Vagina (tissue), 2 donors: Measurements from ENCODE around the gene RAB3GAP2.

ENCODE experiments used
- POLR2A ChIP-seq, 2 donors: fragments of 450-650 bp; IDR thresholded peaks; one replicate each; pipeline ENCODE4 v1.6.1; 2017; ENCODE audit warnings: antibody characterized with exemption in 2 of 2, mild to moderate bottlenecking in 2 of 2, moderate library complexity in 2 of 2
- TF ChIP-seq, protein P1 (sequence below), 3 experiments: fragments of 450-650 bp in 2 of 3; fragments of 200-600 bp in 1 of 3; sonication (generic) in 1 of 3; IDR thresholded peaks; one replicate each; pipeline ENCODE4 v1.5.1; 2017 to 2019; ENCODE audit warnings: antibody characterized with exemption in 3 of 3, mild to moderate bottlenecking in 2 of 3, moderate library complexity in 2 of 3

DNA sequence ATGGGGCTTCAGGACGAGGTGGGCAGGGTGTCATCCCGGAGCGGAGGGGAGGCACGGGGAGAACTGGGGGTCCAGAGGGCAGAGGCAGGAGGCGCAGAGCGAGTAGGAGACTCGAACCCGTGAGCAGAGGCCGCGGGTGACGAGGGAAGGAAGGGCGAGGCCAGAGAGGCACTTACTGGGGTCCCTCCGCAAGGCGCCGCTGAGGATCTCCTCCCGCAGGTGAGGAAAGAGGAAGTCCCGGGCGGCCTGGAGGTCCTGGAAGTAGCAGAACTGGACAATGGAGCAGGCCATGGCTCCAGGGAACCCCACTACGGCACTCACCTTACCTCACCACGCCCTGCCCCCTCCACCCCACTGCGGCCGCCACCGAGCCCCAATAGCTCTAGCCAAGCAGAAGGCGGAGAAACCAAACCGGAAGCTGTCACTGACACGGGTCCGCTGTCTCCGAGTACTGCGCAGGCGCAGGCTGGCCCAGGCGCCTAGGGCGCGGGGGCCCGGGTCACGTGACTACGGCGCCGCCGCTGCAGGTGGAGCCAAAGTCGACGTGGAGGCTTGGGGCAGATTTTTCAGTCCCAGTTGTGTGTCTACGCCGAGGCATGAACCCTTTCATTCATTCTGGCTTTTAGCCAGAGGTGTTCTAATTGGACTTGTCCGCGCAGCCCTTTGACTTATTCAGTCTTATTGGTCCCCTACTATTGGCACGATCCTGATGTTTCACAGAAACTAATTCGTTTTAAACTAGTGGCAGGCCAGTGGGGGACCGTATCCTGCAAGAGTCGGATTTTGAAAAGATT lies at the start of gene RAB3GAP2:
- TF ChIP-seq, protein P1, sequence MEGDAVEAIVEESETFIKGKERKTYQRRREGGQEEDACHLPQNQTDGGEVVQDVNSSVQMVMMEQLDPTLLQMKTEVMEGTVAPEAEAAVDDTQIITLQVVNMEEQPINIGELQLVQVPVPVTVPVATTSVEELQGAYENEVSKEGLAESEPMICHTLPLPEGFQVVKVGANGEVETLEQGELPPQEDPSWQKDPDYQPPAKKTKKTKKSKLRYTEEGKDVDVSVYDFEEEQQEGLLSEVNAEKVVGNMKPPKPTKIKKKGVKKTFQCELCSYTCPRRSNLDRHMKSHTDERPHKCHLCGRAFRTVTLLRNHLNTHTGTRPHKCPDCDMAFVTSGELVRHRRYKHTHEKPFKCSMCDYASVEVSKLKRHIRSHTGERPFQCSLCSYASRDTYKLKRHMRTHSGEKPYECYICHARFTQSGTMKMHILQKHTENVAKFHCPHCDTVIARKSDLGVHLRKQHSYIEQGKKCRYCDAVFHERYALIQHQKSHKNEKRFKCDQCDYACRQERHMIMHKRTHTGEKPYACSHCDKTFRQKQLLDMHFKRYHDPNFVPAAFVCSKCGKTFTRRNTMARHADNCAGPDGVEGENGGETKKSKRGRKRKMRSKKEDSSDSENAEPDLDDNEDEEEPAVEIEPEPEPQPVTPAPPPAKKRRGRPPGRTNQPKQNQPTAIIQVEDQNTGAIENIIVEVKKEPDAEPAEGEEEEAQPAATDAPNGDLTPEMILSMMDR (IDR thresholded peaks at IDR 0.05) = no peak
- peak in 1 of 2 donors; percentile 18 for TF ChIP-seq POLR2A (IDR thresholded peaks at IDR 0.05)
